HepG2 (cell line): Measurements from ENCODE around the gene CYSTM1. TPM values are rescaled to one million over a fixed set of nuclear protein-coding genes. Genes with fewer than 3 reads are reported as not detected.

ENCODE experiments used
- AGO2 ChIP-seq: fragments of 200-400 bp; formaldehyde crosslinking; optimal IDR thresholded peaks from 2 replicates; pipeline ENCODE3; 2017; ENCODE audit warnings: mild to moderate bottlenecking, low read depth, low read length, moderate library complexity
- FOSL1 ChIP-seq: sonication (generic); formaldehyde crosslinking; IDR thresholded peaks from 2 replicates; pipeline ENCODE4 v1.9.0; 2021; ENCODE audit warnings: missing genetic modification reagents, borderline replicate concordance
- GLI4 ChIP-seq: sonication (generic); formaldehyde crosslinking; IDR thresholded peaks from 2 replicates; pipeline ENCODE4 v1.5.1; 2020; ENCODE audit warnings: missing genetic modification reagents, mild to moderate bottlenecking, moderate library complexity, borderline replicate concordance
- HHEX ChIP-seq: IDR thresholded peaks from 2 replicates; pipeline ENCODE4 v1.6.1; 2016; ENCODE audit warnings: control low read depth
- JUND ChIP-seq: sonication (generic); formaldehyde crosslinking; IDR thresholded peaks from 2 replicates; pipeline ENCODE4 v1.8.0; 2022; ENCODE audit warnings: mild to moderate bottlenecking, missing genetic modification reagents
- KDM2A ChIP-seq: sonication (generic); formaldehyde crosslinking; IDR thresholded peaks from 2 replicates; pipeline ENCODE4 v1.4.0; 2020; ENCODE audit warnings: low read depth, missing genetic modification reagents, borderline replicate concordance
- MTF1 ChIP-seq: sonication (generic); formaldehyde crosslinking; IDR thresholded peaks from 2 replicates; pipeline ENCODE4 v1.5.0; 2020; ENCODE audit warnings: missing genetic modification reagents
- REXO4 ChIP-seq: sonication (generic); formaldehyde crosslinking; IDR thresholded peaks from 2 replicates; pipeline ENCODE4 v1.8.0; 2022; ENCODE audit warnings: missing genetic modification reagents, mild to moderate bottlenecking, borderline replicate concordance
- RORA ChIP-seq: sonication (generic); formaldehyde crosslinking; IDR thresholded peaks from 2 replicates; pipeline ENCODE4 v1.5.0; 2020; ENCODE audit warnings: mild to moderate bottlenecking, missing genetic modification reagents, moderate library complexity
- SIN3A ChIP-seq: IDR thresholded peaks from 2 replicates; pipeline ENCODE4 v1.6.1; 2011; ENCODE audit warnings: low read depth, mild to moderate bottlenecking, control low read depth, low read length, borderline replicate concordance
- SMYD3 ChIP-seq: sonication (generic); formaldehyde crosslinking; IDR thresholded peaks from 2 replicates; pipeline ENCODE4 v1.8.1; 2023; ENCODE audit warnings: mild to moderate bottlenecking, missing genetic modification reagents
- SPEN ChIP-seq: sonication (generic); formaldehyde crosslinking; IDR thresholded peaks from 2 replicates; pipeline ENCODE4 v1.5.1; 2020; ENCODE audit warnings: low read depth, mild to moderate bottlenecking, missing genetic modification reagents
- TAF1 ChIP-seq: sonication (generic); formaldehyde crosslinking; IDR thresholded peaks from 2 replicates; pipeline ENCODE4 v1.4.0; 2020; ENCODE audit warnings: missing genetic modification reagents
- TBP ChIP-seq: sonication (generic); formaldehyde crosslinking; IDR thresholded peaks from 2 replicates; pipeline ENCODE4 v1.5.0; 2020; ENCODE audit warnings: missing genetic modification reagents
- ZFP36L2 ChIP-seq: sonication (generic); formaldehyde crosslinking; IDR thresholded peaks from 2 replicates; pipeline ENCODE4 v1.4.0; 2020; ENCODE audit warnings: missing genetic modification reagents
- ZNF253 ChIP-seq: sonication (generic); formaldehyde crosslinking; IDR thresholded peaks from 2 replicates; pipeline ENCODE4 v1.8.0; 2022; ENCODE audit warnings: mild to moderate bottlenecking, missing genetic modification reagents, borderline replicate concordance
- ZNF547 ChIP-seq: sonication (generic); formaldehyde crosslinking; IDR thresholded peaks from 2 replicates; pipeline ENCODE4 v1.5.1; 2020; ENCODE audit warnings: mild to moderate bottlenecking, missing genetic modification reagents
- ZNF772 ChIP-seq: sonication (generic); formaldehyde crosslinking; IDR thresholded peaks from 2 replicates; pipeline ENCODE4 v1.5.0; 2020; ENCODE audit warnings: mild to moderate bottlenecking, missing genetic modification reagents
- polyA plus RNA-seq, 8 experiments: library from polyadenylated mRNA; depleted of rRNA in 3 of 8; stranded (reverse) in 7 of 8; unstranded in 1 of 8; fragments of >200 nt; fragmentation: Illumina TruSeq in 4 of 8; extraction: Trizol in 4 of 8; gene quantifications; 2 replicates each; pipeline versions ENCODE4 v1.2.1 to v1.2.3, GENCODE V29; 2011 to 2016; ENCODE audit warnings: low read depth in 4 of 8, missing spikeins in 1 of 8, mixed read lengths in 1 of 8; ENCODE audit not compliant: insufficient read depth in 1 of 8
- total RNA-seq, 5 experiments: library from RNA; depleted of rRNA; stranded (reverse); fragments of >200 nt; fragmentation: Illumina TruSeq; extraction: Trizol; gene quantifications; 2 replicates each; pipeline ENCODE4 v1.2.3, GENCODE V29; 2016; ENCODE audit warnings: low read depth in 1 of 5
- TF ChIP-seq, protein P1 (sequence below): sonication (generic); formaldehyde crosslinking; IDR thresholded peaks from 2 replicates; pipeline ENCODE4 v1.8.1; 2023; ENCODE audit warnings: mild to moderate bottlenecking, missing genetic modification reagents
- TF ChIP-seq, protein P2 (sequence below): sonication (generic); formaldehyde crosslinking; IDR thresholded peaks from 2 replicates; pipeline ENCODE4 v1.5.0; 2020; ENCODE audit warnings: mild to moderate bottlenecking, missing genetic modification reagents, moderate library complexity
- TF ChIP-seq, protein P3 (sequence below), 2 experiments: sonication (generic) in 1 of 2; formaldehyde crosslinking in 1 of 2; IDR thresholded peaks; 2 replicates each; pipeline versions ENCODE4 v1.4.0 to v1.6.1; 2018 to 2020; ENCODE audit warnings: missing genetic modification reagents in 2 of 2, borderline replicate concordance in 1 of 2, low read depth in 1 of 2, mild to moderate bottlenecking in 1 of 2, missing biosample characterization in 1 of 2
- TF ChIP-seq, protein P4 (sequence below): sonication (generic); formaldehyde crosslinking; IDR thresholded peaks from 2 replicates; pipeline ENCODE4 v1.8.0; 2023; ENCODE audit warnings: mild to moderate bottlenecking, missing genetic modification reagents
- TF ChIP-seq, protein P5 (sequence below): sonication (generic); formaldehyde crosslinking; IDR thresholded peaks from 2 replicates; pipeline ENCODE4 v1.5.1; 2020; ENCODE audit warnings: mild to moderate bottlenecking, missing genetic modification reagents, moderate library complexity

Gene CYSTM1
- total and polyA plus RNA-seq, 2 of the 13 experiments (the other 11 are each of a cell fraction or from before 2014, with no cell fraction given), result 40.0 to 73.4 TPM

DNA sequence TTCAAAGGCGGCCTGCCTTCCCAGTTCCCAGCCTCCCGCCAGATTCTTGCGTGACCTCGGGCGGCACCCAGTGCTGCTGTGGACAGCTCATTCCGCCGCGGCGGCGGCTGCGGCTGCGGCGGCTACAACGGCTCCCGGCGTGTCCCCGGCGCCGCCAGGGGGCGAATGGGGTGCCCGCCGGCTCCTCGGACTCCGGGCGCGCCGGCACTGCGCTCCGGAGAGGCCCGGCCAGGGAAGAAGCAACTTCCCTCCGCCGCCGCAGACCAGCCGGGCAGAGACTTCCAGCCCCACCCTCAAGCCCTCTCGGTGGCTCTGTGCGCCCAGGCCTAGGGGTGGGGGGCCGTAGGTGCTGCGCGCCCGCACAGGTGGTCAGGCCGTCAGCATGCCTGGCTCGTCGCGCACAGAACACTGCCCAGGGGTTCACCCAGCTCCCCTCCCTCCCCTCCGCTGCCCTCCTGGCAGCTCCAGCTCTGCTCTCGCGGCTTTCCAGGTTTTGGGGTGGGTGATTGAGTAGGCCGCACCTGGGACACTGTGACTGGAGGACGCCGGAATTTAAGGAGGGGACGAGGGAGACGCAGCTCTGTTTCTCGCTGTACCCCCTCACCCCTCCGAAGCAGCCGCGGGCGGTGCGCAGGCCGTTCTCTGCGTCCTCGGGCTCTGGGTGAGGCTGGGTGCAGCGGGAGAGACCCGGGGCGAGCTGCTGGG lies 29.0 kb upstream of the CYSTM1 start (continued):
- TF ChIP-seq ZFP36L2 (CRISPR knock-in tag) (no peak), SPEN (CRISPR knock-in tag) (no peak), SMYD3 (CRISPR knock-in tag) (no peak), AGO2 (peak; percentile 25), TBP (CRISPR knock-in tag) (no peak), TAF1 (CRISPR knock-in tag) (no peak), MTF1 (no peak), RORA (CRISPR knock-in tag) (no peak), ZNF772 (CRISPR knock-in tag) (no peak), ZNF253 (CRISPR knock-in tag) (no peak), KDM2A (CRISPR knock-in tag) (peak; percentile 69; the same call in 1 of the 2 replicates), HHEX (CRISPR knock-in tag) (no peak), JUND (CRISPR knock-in tag) (no peak), ZNF547 (CRISPR knock-in tag) (0 out of 2 replicates have a peak, but pooled peaks have one; percentile 24), GLI4 (CRISPR knock-in tag) (no peak), SIN3A (no peak), FOSL1 (CRISPR knock-in tag) (no peak), REXO4 (no peak)
- TF ChIP-seq, protein P1, sequence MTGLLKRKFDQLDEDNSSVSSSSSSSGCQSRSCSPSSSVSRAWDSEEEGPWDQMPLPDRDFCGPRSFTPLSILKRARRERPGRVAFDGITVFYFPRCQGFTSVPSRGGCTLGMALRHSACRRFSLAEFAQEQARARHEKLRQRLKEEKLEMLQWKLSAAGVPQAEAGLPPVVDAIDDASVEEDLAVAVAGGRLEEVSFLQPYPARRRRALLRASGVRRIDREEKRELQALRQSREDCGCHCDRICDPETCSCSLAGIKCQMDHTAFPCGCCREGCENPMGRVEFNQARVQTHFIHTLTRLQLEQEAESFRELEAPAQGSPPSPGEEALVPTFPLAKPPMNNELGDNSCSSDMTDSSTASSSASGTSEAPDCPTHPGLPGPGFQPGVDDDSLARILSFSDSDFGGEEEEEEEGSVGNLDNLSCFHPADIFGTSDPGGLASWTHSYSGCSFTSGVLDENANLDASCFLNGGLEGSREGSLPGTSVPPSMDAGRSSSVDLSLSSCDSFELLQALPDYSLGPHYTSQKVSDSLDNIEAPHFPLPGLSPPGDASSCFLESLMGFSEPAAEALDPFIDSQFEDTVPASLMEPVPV (CRISPR knock-in tag), result no peak
- TF ChIP-seq, protein P2, sequence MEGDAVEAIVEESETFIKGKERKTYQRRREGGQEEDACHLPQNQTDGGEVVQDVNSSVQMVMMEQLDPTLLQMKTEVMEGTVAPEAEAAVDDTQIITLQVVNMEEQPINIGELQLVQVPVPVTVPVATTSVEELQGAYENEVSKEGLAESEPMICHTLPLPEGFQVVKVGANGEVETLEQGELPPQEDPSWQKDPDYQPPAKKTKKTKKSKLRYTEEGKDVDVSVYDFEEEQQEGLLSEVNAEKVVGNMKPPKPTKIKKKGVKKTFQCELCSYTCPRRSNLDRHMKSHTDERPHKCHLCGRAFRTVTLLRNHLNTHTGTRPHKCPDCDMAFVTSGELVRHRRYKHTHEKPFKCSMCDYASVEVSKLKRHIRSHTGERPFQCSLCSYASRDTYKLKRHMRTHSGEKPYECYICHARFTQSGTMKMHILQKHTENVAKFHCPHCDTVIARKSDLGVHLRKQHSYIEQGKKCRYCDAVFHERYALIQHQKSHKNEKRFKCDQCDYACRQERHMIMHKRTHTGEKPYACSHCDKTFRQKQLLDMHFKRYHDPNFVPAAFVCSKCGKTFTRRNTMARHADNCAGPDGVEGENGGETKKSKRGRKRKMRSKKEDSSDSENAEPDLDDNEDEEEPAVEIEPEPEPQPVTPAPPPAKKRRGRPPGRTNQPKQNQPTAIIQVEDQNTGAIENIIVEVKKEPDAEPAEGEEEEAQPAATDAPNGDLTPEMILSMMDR, result peak; percentile 76
- TF ChIP-seq, protein P3, sequence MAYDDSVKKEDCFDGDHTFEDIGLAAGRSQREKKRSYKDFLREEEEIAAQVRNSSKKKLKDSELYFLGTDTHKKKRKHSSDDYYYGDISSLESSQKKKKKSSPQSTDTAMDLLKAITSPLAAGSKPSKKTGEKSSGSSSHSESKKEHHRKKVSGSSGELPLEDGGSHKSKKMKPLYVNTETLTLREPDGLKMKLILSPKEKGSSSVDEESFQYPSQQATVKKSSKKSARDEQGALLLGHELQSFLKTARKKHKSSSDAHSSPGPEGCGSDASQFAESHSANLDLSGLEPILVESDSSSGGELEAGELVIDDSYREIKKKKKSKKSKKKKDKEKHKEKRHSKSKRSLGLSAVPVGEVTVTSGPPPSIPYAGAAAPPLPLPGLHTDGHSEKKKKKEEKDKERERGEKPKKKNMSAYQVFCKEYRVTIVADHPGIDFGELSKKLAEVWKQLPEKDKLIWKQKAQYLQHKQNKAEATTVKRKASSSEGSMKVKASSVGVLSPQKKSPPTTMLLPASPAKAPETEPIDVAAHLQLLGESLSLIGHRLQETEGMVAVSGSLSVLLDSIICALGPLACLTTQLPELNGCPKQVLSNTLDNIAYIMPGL (CRISPR knock-in tag; IDR thresholded peaks at IDR 0.05; ENCODE audit: borderline replicate concordance in 1 of 2, low read depth in 1 of 2), result peak; percentile 75 to 76
- TF ChIP-seq, protein P4, sequence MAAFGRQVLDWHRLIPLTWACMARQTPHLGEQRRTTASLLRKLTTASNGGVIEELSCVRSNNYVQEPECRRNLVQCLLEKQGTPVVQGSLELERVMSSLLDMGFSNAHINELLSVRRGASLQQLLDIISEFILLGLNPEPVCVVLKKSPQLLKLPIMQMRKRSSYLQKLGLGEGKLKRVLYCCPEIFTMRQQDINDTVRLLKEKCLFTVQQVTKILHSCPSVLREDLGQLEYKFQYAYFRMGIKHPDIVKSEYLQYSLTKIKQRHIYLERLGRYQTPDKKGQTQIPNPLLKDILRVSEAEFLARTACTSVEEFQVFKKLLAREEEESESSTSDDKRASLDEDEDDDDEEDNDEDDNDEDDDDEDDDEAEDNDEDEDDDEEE (CRISPR knock-in tag), result no peak
- TF ChIP-seq, protein P5, sequence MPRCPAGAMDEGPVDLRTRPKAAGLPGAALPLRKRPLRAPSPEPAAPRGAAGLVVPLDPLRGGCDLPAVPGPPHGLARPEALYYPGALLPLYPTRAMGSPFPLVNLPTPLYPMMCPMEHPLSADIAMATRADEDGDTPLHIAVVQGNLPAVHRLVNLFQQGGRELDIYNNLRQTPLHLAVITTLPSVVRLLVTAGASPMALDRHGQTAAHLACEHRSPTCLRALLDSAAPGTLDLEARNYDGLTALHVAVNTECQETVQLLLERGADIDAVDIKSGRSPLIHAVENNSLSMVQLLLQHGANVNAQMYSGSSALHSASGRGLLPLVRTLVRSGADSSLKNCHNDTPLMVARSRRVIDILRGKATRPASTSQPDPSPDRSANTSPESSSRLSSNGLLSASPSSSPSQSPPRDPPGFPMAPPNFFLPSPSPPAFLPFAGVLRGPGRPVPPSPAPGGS (CRISPR knock-in tag), result 0 out of 2 replicates have a peak, but pooled peaks have one; percentile 56
